Testis (tissue), 3 donors: ENCODE measurements around the gene MED7. TPM values are rescaled to one million over a fixed set of nuclear protein-coding genes. Genes with fewer than 3 reads are reported as not detected.

Source experiments
- DNase-seq: peaks from one replicate; pipeline ENCODE4 v3.0.0-alpha.2; 2019
- H3K27ac ChIP-seq, 2 donors: fragments of 200-600 bp; sonication (generic); one replicate each; pipeline ENCODE4 v1.5.1; 2019
- H3K27me3 ChIP-seq: fragments of 200-600 bp; sonication (generic); one replicate; pipeline ENCODE4 v1.5.1; 2019
- H3K36me3 ChIP-seq: fragments of 200-600 bp; sonication (generic); one replicate; pipeline ENCODE4 v1.5.1; 2017; ENCODE audit warnings: low read depth; ENCODE audit errors: missing control alignments
- H3K4me1 ChIP-seq: fragments of 200-600 bp; sonication (generic); one replicate; pipeline ENCODE4 v1.5.1; 2019
- H3K4me3 ChIP-seq, 2 donors: fragments of 200-600 bp; sonication (generic); one replicate each; pipeline ENCODE4 v1.5.1; 2017 to 2019
- H3K9me3 ChIP-seq: fragments of 200-600 bp; sonication (generic); one replicate; pipeline ENCODE4 v1.5.1; 2017
- POLR2A ChIP-seq: fragments of 450-650 bp; IDR thresholded peaks from one replicate; pipeline ENCODE4 v1.6.1; 2017; ENCODE audit warnings: antibody characterized with exemption, mild to moderate bottlenecking, moderate library complexity
- WGBS, 2 donors: methylation state at CpG; one replicate each; pipeline ENCODE4 v1.1.5; 2018; 5-methylcytosine and 5-hydroxymethylcytosine counted together
- intact Hi-C: fragments of 100-400 bp; cut with DNase I; formaldehyde crosslinking; loops from one replicate; pipeline ENCODE4 v1.15.1; 2023; ENCODE audit warnings: low total_unique reads
- polyA plus RNA-seq: library from polyadenylated mRNA; stranded (reverse); fragments of 350-450 nt; fragmentation: Illumina TruSeq; extraction: RNeasy Lipid Tissue Mini Kit (QIAGEN cat#74804); gene quantifications from one replicate; pipeline ENCODE4 v1.2.3, GENCODE V29; 2014; ENCODE audit warnings: low read depth, low replicate concordance; ENCODE audit not compliant: insufficient read depth
- total RNA-seq, 2 donors: library from RNA; depleted of rRNA; stranded (reverse); fragments of >200 nt; gene quantifications; one replicate each; pipeline ENCODE4 v1.2.3, GENCODE V29; 2016
- TF ChIP-seq, protein P1 (sequence below), 3 experiments: fragments of 450-650 bp in 2 of 3; fragments of 200-600 bp in 1 of 3; sonication (generic) in 1 of 3; IDR thresholded peaks; one replicate each; pipeline ENCODE4 v1.5.1; 2016 to 2019; ENCODE audit warnings: antibody characterized with exemption in 3 of 3, mild to moderate bottlenecking in 2 of 3, moderate library complexity in 1 of 3

Gene MED7
- total and polyA plus RNA-seq, 3 donors from 2014 or later: 16.8 to 50.3 (median 21.1) TPM

DNA sequence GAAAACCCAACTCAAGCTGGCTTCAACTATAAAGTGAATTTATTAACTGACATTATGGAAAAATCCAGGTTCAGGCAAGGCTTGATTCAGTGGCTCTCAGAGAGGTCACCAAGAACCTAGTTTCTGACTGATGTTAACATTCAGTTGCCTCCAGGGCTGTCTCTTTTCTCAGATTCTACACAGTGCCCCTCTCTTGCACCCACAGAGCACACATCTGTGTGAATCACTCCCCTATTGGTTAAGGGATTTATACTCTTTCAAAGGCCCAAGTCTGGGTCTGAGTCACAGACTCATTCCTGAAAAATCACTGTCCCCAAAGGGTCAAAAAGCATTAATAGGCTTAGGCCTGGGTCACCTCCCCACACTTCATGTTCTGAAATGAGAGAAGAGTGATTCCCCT lies 27.7 kb downstream of the MED7 start:
- no peaks in the 10 kb centered on the region for H3K36me3 ChIP-seq
- no peaks in the 10 kb centered on the region for H3K4me1 ChIP-seq
- no peaks in the 10 kb centered on the region for H3K9me3 ChIP-seq
- intact Hi-C loops: no loop called here
- TF ChIP-seq, protein P1, sequence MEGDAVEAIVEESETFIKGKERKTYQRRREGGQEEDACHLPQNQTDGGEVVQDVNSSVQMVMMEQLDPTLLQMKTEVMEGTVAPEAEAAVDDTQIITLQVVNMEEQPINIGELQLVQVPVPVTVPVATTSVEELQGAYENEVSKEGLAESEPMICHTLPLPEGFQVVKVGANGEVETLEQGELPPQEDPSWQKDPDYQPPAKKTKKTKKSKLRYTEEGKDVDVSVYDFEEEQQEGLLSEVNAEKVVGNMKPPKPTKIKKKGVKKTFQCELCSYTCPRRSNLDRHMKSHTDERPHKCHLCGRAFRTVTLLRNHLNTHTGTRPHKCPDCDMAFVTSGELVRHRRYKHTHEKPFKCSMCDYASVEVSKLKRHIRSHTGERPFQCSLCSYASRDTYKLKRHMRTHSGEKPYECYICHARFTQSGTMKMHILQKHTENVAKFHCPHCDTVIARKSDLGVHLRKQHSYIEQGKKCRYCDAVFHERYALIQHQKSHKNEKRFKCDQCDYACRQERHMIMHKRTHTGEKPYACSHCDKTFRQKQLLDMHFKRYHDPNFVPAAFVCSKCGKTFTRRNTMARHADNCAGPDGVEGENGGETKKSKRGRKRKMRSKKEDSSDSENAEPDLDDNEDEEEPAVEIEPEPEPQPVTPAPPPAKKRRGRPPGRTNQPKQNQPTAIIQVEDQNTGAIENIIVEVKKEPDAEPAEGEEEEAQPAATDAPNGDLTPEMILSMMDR (IDR thresholded peaks at IDR 0.05): no peak
- TF ChIP-seq POLR2A: no peak
- no peak overlapping the region for H3K27ac ChIP-seq
- no peak overlapping the region for H3K4me3 ChIP-seq
- H3K27me3 ChIP-seq: no peaks in the 10 kb centered on the region
- DNase-seq: no peak

DNA sequence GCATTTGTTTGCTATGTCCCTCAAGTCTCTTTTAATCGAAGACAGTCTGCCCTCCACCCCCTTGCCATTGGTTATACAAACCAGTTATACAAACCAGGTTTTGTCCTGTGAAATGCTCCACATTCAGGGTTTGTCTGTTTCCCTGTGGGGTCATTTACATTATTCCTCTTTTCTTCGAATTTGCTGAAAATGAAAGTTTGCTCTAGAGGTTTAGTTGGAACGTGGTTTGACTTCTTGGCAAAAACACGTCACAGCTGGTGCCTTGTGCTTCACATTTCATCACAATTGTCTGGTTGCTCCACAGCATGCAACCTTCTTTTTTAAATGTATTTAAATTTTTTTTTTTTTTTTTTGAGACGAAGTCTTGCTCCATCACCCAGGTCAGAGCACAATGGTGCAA lies 29.7 kb downstream of the MED7 start:
- Histone ChIP-seq H3K27me3 (no peaks in the 10 kb centered on the region), H3K27ac (no peak overlapping the region), H3K4me3 (no peak overlapping the region), H3K9me3 (no peaks in the 10 kb centered on the region), H3K4me1 (no peaks in the 10 kb centered on the region), H3K36me3 (no peaks in the 10 kb centered on the region)
- 60 to 61% methylated on average over 5 of the region's 5 CpGs for WGBS, 2 donors
- DNase-seq: peak; percentile 20
- intact Hi-C loops: no loop called here
- TF ChIP-seq, protein P1 (IDR thresholded peaks at IDR 0.05): no peak
- TF ChIP-seq POLR2A: no peak

DNA sequence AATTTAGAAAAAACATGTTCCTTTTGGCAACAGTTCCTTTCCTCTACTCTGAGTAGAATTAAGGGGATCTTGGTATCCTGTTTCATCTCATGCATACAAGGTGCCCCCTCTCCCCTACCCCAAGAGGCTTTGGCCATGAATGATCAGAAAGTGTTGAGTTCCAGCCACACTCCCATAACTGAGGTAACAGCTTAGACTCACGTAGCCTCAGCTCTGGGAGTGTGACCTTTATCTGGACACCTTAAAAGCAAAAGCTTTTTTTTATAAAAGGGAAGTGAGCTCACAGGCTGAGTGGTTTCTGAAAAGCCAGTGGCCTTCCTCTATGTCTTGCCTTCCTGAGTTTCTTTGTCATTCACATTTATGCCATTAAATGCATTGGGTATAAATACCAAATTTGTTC lies 32.9 kb downstream of the MED7 start:
- Histone ChIP-seq H3K36me3 (no peaks in the 10 kb centered on the region), H3K9me3 (no peaks in the 10 kb centered on the region), H3K27me3 (no peaks in the 10 kb centered on the region), H3K4me1 (no peaks in the 10 kb centered on the region), H3K4me3 (no peak overlapping the region), H3K27ac (no peak overlapping the region)
- WGBS, 2 donors: 67 to 71% methylated on average over 1 of the region's 1 CpG
- DNase-seq: no peak
- no peak for TF ChIP-seq POLR2A
- TF ChIP-seq, protein P1 (IDR thresholded peaks at IDR 0.05): no peak
- intact Hi-C loops: no loop called here

DNA sequence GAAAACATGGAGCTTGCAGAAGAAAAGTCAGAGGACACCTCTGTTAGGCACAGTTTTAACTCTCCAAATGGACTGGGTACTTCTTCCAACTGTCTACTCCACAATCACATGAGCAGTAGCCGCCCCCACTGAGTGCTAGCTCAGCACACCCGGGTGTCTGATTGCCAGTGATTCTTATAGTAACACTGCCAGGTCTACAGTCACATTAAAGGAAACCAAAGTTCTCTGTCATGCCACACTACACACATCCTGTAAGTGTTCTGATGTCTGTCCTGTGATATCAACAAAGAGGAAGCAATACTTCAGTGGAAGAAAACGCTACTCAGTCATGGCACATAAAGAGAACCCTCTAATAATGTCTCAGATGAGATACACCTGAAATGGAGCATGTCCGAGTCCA lies 33.7 kb downstream of the MED7 start, which contains the start of gene HAVCR2:
Gene HAVCR2, minus strand, starts transcription at position 69 of the 400 bp plus-strand sequence. Its CDS starts 61 bp downstream, at position 8.
- WGBS, 2 donors: 65 to 73% methylated on average over 4 of the region's 4 CpGs
- Histone ChIP-seq H3K4me3 (no peak within 1 kb of the TSS), H3K27ac (no peak within 1 kb of the TSS), H3K4me1 (no peaks in the 10 kb centered on the region), H3K9me3 (no peaks in the 10 kb centered on the region), H3K27me3 (no peaks in the 10 kb centered on the region), H3K36me3 (no peaks in the 10 kb centered on the region)
- peak; percentile 32 for DNase-seq
- no peak for TF ChIP-seq POLR2A
- TF ChIP-seq, protein P1 (IDR thresholded peaks at IDR 0.05): no peak
- intact Hi-C loops: no loop called here

DNA sequence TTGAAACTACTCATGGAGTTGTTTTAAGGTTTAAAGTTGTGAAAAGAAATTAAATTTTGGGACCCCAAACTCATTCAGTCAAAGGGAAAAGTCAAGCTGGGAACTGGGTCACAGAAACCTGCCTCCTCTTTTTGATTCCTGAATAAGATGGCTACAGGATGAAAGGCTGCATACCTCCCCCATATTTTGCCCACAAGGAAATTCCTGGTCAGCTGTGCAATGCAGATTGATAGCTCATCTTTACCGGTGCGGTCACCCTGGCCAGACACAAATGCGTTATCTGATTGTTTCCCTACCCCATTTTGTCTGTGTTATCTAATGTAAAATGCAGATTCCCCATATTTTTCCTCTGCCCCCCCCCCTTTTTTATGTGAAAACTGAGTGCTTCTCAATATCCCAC lies 35.2 kb downstream of the MED7 start:
- TF ChIP-seq, protein P1 (IDR thresholded peaks at IDR 0.05): no peak
- TF ChIP-seq POLR2A: no peak
- Histone ChIP-seq H3K9me3 (no peaks in the 10 kb centered on the region), H3K4me3 (no peak overlapping the region), H3K36me3 (no peaks in the 10 kb centered on the region), H3K4me1 (no peaks in the 10 kb centered on the region), H3K27ac (no peak overlapping the region), H3K27me3 (no peaks in the 10 kb centered on the region)
- 62 to 74% methylated on average over 3 of the region's 3 CpGs for WGBS, 2 donors
- DNase-seq: no peak
- intact Hi-C loops: no loop called here
